Activated CD8-positive, alpha-beta memory T cell treated with anti-CD3 and anti-CD28 coated beads, Interleukin-2, amount 50 U/mL, for 1 hour (primary cell): ENCODE data around the gene CRX.
A peak's percentile ranks its signal among the peaks of the same experiment; 100 is the strongest.
"Not testable (repeated sequence)": the region's sequence is repeated elsewhere in the genome, so short reads cannot be mapped to it uniquely, and the experiment has no call there.

Experiments used
- DNase-seq: peaks from one replicate; pipeline ENCODE4 v3.0.0-alpha.2; 2020; ENCODE audit errors: extremely low read depth

CRX gene

GRCh38 chr19:47821460-47822020 is at the start of gene CRX:
Gene CRX, plus strand, starts transcription at chr19:47821937. Its CDS starts 12,507 bp downstream, at chr19:47834444.
- DNase-seq = no peak

- no peak for DNase-seq
Measured at GRCh38 chr19:47776568-47776967, 45.2 kb upstream of the CRX start.

GRCh38 chr19:47777245-47778048 is 44.3 kb upstream of the CRX start:
- DNase-seq = not testable (repeated sequence)

GRCh38 chr19:47778049-47778953 is 43.4 kb upstream of the CRX start, which contains the start of gene SELENOW:
Gene SELENOW, plus strand, starts transcription at chr19:47778703. Its CDS starts 83 bp downstream, at chr19:47778786.
- peak; percentile 31 for DNase-seq

GRCh38 chr19:47778954-47779351 is 42.8 kb upstream of the CRX start:
- no peak for DNase-seq

- DNase-seq = no peak
Measured at GRCh38 chr19:47779524-47780214, 42.1 kb upstream of the CRX start.

GRCh38 chr19:47780215-47780551 is 41.6 kb upstream of the CRX start:
- DNase-seq = no peak

GRCh38 chr19:47781590-47782262 is 40.0 kb upstream of the CRX start:
- no peak for DNase-seq

GRCh38 chr19:47786566-47786965 is 35.2 kb upstream of the CRX start:
- no peak for DNase-seq

- not testable (repeated sequence) for DNase-seq
Measured at GRCh38 chr19:47787307-47787706, 34.4 kb upstream of the CRX start.

GRCh38 chr19:47789811-47790210 is 31.9 kb upstream of the CRX start:
- DNase-seq = not testable (repeated sequence)

GRCh38 chr19:47790398-47790814 is 31.3 kb upstream of the CRX start:
- peak; percentile 75 for DNase-seq

GRCh38 chr19:47792616-47793015 is 29.1 kb upstream of the CRX start:
- DNase-seq = no peak

GRCh38 chr19:47794526-47794925 is 27.2 kb upstream of the CRX start:
- DNase-seq = no peak

- no peak for DNase-seq
Measured at GRCh38 chr19:47796785-47797184, 25.0 kb upstream of the CRX start.

- no peak for DNase-seq
Measured at GRCh38 chr19:47797996-47798903, 23.5 kb upstream of the CRX start.

GRCh38 chr19:47798904-47799266 is 22.9 kb upstream of the CRX start:
- DNase-seq = no peak

GRCh38 chr19:47801270-47801669 is 20.5 kb upstream of the CRX start:
- no peak for DNase-seq

- DNase-seq = no peak
Measured at GRCh38 chr19:47802521-47803043, 19.2 kb upstream of the CRX start.

GRCh38 chr19:47803148-47803547 is 18.6 kb upstream of the CRX start:
- not testable (repeated sequence) for DNase-seq
